SK-N-SH (cell line): ENCODE results near the gene NEBL. TPM values are rescaled to one million over a fixed set of nuclear protein-coding genes. Genes with fewer than 3 reads are reported as not detected.

Experiments used
- CTCF ChIA-PET: fragments of 300-600, 350-600 bp; formaldehyde crosslinking; extraction: SDS; loops from one replicate; lab custom pipeline; 2021; lab: Yijun Ruan, JAX
- POLR2A ChIA-PET: fragments of 350-600 bp; sonication (Branson Sonifier 250); formaldehyde crosslinking; extraction: SDS; loops from one replicate; lab custom pipeline; 2020; ENCODE audit warnings: antibody characterized with exemption, inconsistent platforms; lab: Yijun Ruan, JAX
- DNase-seq: peaks from one replicate; pipeline ENCODE4 v3.0.0; 2012
- H2AFZ ChIP-seq: fragments of 200-600 bp; sonication (generic); 2 replicates; pipeline ENCODE4 v1.8.1; 2016; ENCODE audit warnings: antibody characterized with exemption, mild to moderate bottlenecking, low read depth
- H3F3A ChIP-seq: fragments of 200-600 bp; sonication (generic); replicated peaks from 2 replicates; pipeline ENCODE3; 2016; ENCODE audit warnings: antibody characterized with exemption, mild to moderate bottlenecking; ENCODE audit not compliant: insufficient read depth
- H3K27ac ChIP-seq, 2 experiments: fragments of 200-500 bp in 1 of 2; fragments of 200-600 bp in 1 of 2; sonication (Bioruptor generic) in 1 of 2; sonication (generic), shearing (Covaris generic) in 1 of 2; 2 replicates each; pipeline versions ENCODE4 v1.5.1 to v1.6.1; 2014 to 2016; ENCODE audit warnings: low read depth in 2 of 2, inconsistent platforms in 1 of 2, low read length in 1 of 2, mild to moderate bottlenecking in 1 of 2, mixed read lengths in 1 of 2
- H3K27me3 ChIP-seq: fragments of 200-600 bp; sonication (generic), shearing (Covaris generic); 2 replicates; pipeline ENCODE4 v1.6.1; 2016; ENCODE audit warnings: mixed run types; ENCODE audit not compliant: insufficient read depth
- H3K36me3 ChIP-seq, 2 experiments: fragments of 200-500 bp in 1 of 2; fragments of 200-600 bp in 1 of 2; sonication (Bioruptor generic) in 1 of 2; sonication (generic) in 1 of 2; replicated peaks in 1 of 2; 2 replicates each; pipeline versions ENCODE3 to v1.5.1; 2014 to 2016; ENCODE audit warnings: low read length in 1 of 2, mild to moderate bottlenecking in 1 of 2; ENCODE audit not compliant: insufficient read depth in 2 of 2, control insufficient read depth in 1 of 2
- H3K4me1 ChIP-seq, 2 experiments: fragments of 200-500 bp in 1 of 2; fragments of 200-600 bp in 1 of 2; sonication (Bioruptor generic) in 1 of 2; sonication (generic), shearing (Covaris generic) in 1 of 2; 2 replicates each; pipeline versions ENCODE4 v1.5.1 to v1.6.1; 2014 to 2016; ENCODE audit warnings: low read depth in 1 of 2, low read length in 1 of 2, mixed run types in 1 of 2; ENCODE audit not compliant: insufficient read depth in 2 of 2, control insufficient read depth in 1 of 2
- H3K4me2 ChIP-seq: fragments of 200-600 bp; sonication (generic), shearing (Covaris generic); 2 replicates; pipeline ENCODE4 v1.6.1; 2017; ENCODE audit warnings: mixed run types
- H3K4me3 ChIP-seq, 2 experiments: fragments of 200-500 bp in 1 of 2; fragments of 200-600 bp in 1 of 2; sonication (Bioruptor generic) in 1 of 2; sonication (generic), shearing (Covaris generic) in 1 of 2; 2 replicates each; pipeline versions ENCODE4 v1.5.1 to v1.8.1; 2014 to 2016; ENCODE audit warnings: low read depth in 2 of 2, inconsistent platforms in 1 of 2, low read length in 1 of 2, mild to moderate bottlenecking in 1 of 2, mixed read lengths in 1 of 2, moderate library complexity in 1 of 2
- H3K79me2 ChIP-seq: fragments of 200-600 bp; sonication (generic); 2 replicates; pipeline ENCODE4 v1.8.1; 2017; ENCODE audit warnings: mild to moderate bottlenecking; ENCODE audit not compliant: insufficient read depth
- H3K9ac ChIP-seq: fragments of 200-600 bp; sonication (generic); 2 replicates; pipeline ENCODE4 v1.6.1; 2017; ENCODE audit warnings: mixed run types
- H3K9me2 ChIP-seq: fragments of 200-600 bp; sonication (generic); 2 replicates; pipeline ENCODE4 v1.6.1; 2017; ENCODE audit warnings: mixed run types
- H3K9me3 ChIP-seq: fragments of 200-600 bp; sonication (generic); 2 replicates; pipeline ENCODE4 v1.6.1; 2017; ENCODE audit warnings: mixed run types, mild to moderate bottlenecking, moderate library complexity
- H4K20me1 ChIP-seq: fragments of 200-600 bp; sonication (generic); 2 replicates; pipeline ENCODE4 v1.6.1; 2017; ENCODE audit warnings: mild to moderate bottlenecking, mixed run types; ENCODE audit not compliant: insufficient read depth
- CTCF ChIP-seq: fragments of 200-600 bp; sonication (generic); IDR thresholded peaks from 2 replicates; pipeline ENCODE4 v1.6.1; 2017; ENCODE audit warnings: antibody characterized with exemption, mild to moderate bottlenecking, moderate library complexity
- ELF1 ChIP-seq: IDR thresholded peaks from 2 replicates; pipeline ENCODE4 v1.4.0; 2012
- GABPA ChIP-seq: IDR thresholded peaks from 2 replicates; pipeline ENCODE4 v1.4.0; 2012; ENCODE audit warnings: low read depth, mild to moderate bottlenecking
- IRF3 ChIP-seq: fragments of 150-350 bp; IDR thresholded peaks from 2 replicates; pipeline ENCODE4 v1.6.1; 2016; ENCODE audit warnings: mild to moderate bottlenecking, low read depth, low read length
- JUND ChIP-seq: IDR thresholded peaks from 2 replicates; pipeline ENCODE4 v1.4.0; 2012
- MXI1 ChIP-seq: IDR thresholded peaks from 2 replicates; pipeline ENCODE4 v1.6.1; 2012; ENCODE audit warnings: mild to moderate bottlenecking, low read depth, low read length, improper control_type of control experiment
- NRF1 ChIP-seq: IDR thresholded peaks from 2 replicates; pipeline ENCODE4 v1.6.1; 2012; ENCODE audit warnings: low read depth, mild to moderate bottlenecking, low read length
- RAD21 ChIP-seq: IDR thresholded peaks from 2 replicates; pipeline ENCODE4 v1.6.1; 2012; ENCODE audit warnings: mild to moderate bottlenecking, low read length
- RCOR1 ChIP-seq: fragments of 150-350 bp; IDR thresholded peaks from 2 replicates; pipeline ENCODE4 v1.6.1; 2017; ENCODE audit warnings: antibody characterized with exemption, low read length
- RFX5 ChIP-seq: IDR thresholded peaks from 2 replicates; pipeline ENCODE4 v1.6.1; 2012; ENCODE audit warnings: mild to moderate bottlenecking, improper control_type of control experiment, low read length
- RXRA ChIP-seq: IDR thresholded peaks from 2 replicates; pipeline ENCODE4 v1.4.0; 2012; ENCODE audit warnings: low read depth, mild to moderate bottlenecking, borderline replicate concordance
- SIN3A ChIP-seq: IDR thresholded peaks from 2 replicates; pipeline ENCODE4 v1.6.1; 2012; ENCODE audit warnings: low read depth, mild to moderate bottlenecking, low read length, moderate library complexity, borderline replicate concordance
- SMC3 ChIP-seq: IDR thresholded peaks from 2 replicates; pipeline ENCODE4 v1.6.1; 2012; ENCODE audit warnings: low read depth, low read length, improper control_type of control experiment
- TCF12 ChIP-seq: IDR thresholded peaks from 2 replicates; pipeline ENCODE4 v1.4.0; 2012
- WGBS: methylation state at CpG from one replicate; pipeline ENCODE4 v1.1.6; 2017; ENCODE audit warnings: low lambda C conversion rate; 5-methylcytosine and 5-hydroxymethylcytosine counted together
- polyA plus RNA-seq, 3 experiments: library from polyadenylated mRNA; depleted of rRNA; stranded (reverse); fragments of >200 nt; gene quantifications; 2 replicates each; pipeline ENCODE4 v1.2.3, GENCODE V29; 2012
- TF ChIP-seq, protein P1 (sequence below): IDR thresholded peaks from 2 replicates; pipeline ENCODE4 v1.6.1; 2012; ENCODE audit warnings: mild to moderate bottlenecking, low read depth, low read length, moderate library complexity
- TF ChIP-seq, protein P2 (sequence below): IDR thresholded peaks from 2 replicates; pipeline ENCODE4 v1.4.0; 2012; ENCODE audit warnings: low read depth

Gene NEBL
- polyA plus RNA-seq, 1 of the 3 experiments (the other 2 are of a cell fraction): 0.58 TPM

DNA sequence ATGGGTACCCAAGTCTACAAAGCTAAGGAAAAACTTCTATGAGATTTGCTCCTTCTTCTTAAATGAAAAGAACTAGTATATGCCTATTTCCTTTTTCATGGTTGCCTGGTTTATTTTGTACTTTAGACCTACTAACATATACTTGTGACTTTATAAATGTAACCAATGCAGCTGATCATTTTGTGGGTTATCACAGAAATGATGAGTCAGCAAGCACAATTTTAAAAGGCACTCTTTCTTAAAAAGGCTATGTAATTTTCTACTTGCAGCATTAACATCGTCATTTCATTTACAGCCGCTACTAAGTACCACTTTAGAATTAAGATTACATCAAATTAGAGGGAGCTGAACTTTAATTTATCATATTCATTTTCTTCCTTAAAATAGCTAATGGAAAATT lies 13.6 kb downstream of the NEBL start:
- no peak overlapping the region for H3K4me2 ChIP-seq
- no peak overlapping the region for H2AFZ ChIP-seq
- no peaks in the 10 kb centered on the region for H3K9me3 ChIP-seq
- TF ChIP-seq ELF1 (no peak), IRF3 (no peak), RFX5 (no peak), SMC3 (no peak), MXI1 (no peak), NRF1 (no peak), RCOR1 (no peak), RXRA (no peak)
- TF ChIP-seq, protein P1, sequence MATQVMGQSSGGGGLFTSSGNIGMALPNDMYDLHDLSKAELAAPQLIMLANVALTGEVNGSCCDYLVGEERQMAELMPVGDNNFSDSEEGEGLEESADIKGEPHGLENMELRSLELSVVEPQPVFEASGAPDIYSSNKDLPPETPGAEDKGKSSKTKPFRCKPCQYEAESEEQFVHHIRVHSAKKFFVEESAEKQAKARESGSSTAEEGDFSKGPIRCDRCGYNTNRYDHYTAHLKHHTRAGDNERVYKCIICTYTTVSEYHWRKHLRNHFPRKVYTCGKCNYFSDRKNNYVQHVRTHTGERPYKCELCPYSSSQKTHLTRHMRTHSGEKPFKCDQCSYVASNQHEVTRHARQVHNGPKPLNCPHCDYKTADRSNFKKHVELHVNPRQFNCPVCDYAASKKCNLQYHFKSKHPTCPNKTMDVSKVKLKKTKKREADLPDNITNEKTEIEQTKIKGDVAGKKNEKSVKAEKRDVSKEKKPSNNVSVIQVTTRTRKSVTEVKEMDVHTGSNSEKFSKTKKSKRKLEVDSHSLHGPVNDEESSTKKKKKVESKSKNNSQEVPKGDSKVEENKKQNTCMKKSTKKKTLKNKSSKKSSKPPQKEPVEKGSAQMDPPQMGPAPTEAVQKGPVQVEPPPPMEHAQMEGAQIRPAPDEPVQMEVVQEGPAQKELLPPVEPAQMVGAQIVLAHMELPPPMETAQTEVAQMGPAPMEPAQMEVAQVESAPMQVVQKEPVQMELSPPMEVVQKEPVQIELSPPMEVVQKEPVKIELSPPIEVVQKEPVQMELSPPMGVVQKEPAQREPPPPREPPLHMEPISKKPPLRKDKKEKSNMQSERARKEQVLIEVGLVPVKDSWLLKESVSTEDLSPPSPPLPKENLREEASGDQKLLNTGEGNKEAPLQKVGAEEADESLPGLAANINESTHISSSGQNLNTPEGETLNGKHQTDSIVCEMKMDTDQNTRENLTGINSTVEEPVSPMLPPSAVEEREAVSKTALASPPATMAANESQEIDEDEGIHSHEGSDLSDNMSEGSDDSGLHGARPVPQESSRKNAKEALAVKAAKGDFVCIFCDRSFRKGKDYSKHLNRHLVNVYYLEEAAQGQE: no peak
- TF ChIP-seq, protein P2, sequence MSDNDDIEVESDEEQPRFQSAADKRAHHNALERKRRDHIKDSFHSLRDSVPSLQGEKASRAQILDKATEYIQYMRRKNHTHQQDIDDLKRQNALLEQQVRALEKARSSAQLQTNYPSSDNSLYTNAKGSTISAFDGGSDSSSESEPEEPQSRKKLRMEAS: no peak
- TF ChIP-seq, all 33 proteins: peak for 0
- Histone ChIP-seq H3K9ac (no peak overlapping the region), H3K4me1 (peaks cover 0 to 18% of the 10 kb centered on the region in 2 experiments; a peak in 2 of 4 replicates), H3K27me3 (no peaks in the 10 kb centered on the region), H3K27ac (no peak overlapping the region; a peak in 1 of 4 replicates), H3K4me3 (no peak overlapping the region), H4K20me1 (no peaks in the 10 kb centered on the region), H3K9me2 (no peaks in the 10 kb centered on the region), H3F3A (no peaks in the 10 kb centered on the region), H3K36me3 (peaks cover 0 to 11% of the 10 kb centered on the region in 2 experiments), H3K79me2 (no peaks in the 10 kb centered on the region)
- no peak for DNase-seq
- ChIA-PET CTCF (no interaction called here), POLR2A (no interaction called here)
- WGBS: 82% methylated on average over 2 of the region's 2 CpGs

- Histone ChIP-seq H3K4me2 (no peak overlapping the region), H4K20me1 (no peaks in the 10 kb centered on the region), H3K9me2 (no peaks in the 10 kb centered on the region), H3K36me3 (peaks cover 0 to 11% of the 10 kb centered on the region in 2 experiments), H3K27me3 (no peaks in the 10 kb centered on the region), H3K9me3 (no peaks in the 10 kb centered on the region), H3K9ac (no peak overlapping the region), H2AFZ (no peak overlapping the region), H3K4me3 (no peak overlapping the region), H3K79me2 (no peaks in the 10 kb centered on the region), H3K27ac (no peak overlapping the region; a peak in 1 of 4 replicates), H3F3A (no peaks in the 10 kb centered on the region), H3K4me1 (peaks cover 0 to 12% of the 10 kb centered on the region in 2 experiments; a peak in 2 of 4 replicates)
- CTCF ChIA-PET: interaction anchor here (1.4 kb wide), 1 partner anchor 388 kb away, joined by 3 read pairs; no protein-coding TSS in a partner anchor
- WGBS: 29% methylated on average over 2 of the region's 2 CpGs
- POLR2A ChIA-PET: no interaction called here
- no peak for TF ChIP-seq JUND
- no peak for TF ChIP-seq SIN3A
- TF ChIP-seq RAD21: no peak
- no peak for TF ChIP-seq MXI1
- TF ChIP-seq CTCF: no peak
- no peak for TF ChIP-seq TCF12
- no peak for TF ChIP-seq GABPA
- TF ChIP-seq ELF1: no peak
- DNase-seq: no peak
Measured at GRCh38 chr10:20882091-20882490, 15.0 kb downstream of the NEBL start.
